Adrenal gland (tissue), 12 donors: ENCODE results near the gene PNPLA2. TPM values are rescaled to one million over a fixed set of nuclear protein-coding genes. Genes with fewer than 3 reads are reported as not detected.

Experiments
- DNase-seq, 7 donors: peaks; one replicate each; pipeline ENCODE4 v3.0.0-alpha.2; 2019 to 2020
- H3K27ac ChIP-seq, 5 donors: fragments of 200-600 bp; sonication (generic) in 4 of 5; 1 replicate in 3 of 5; 2 replicates in 2 of 5; pipeline versions ENCODE4 v1.5.1 to v1.8.0; 2016 to 2020; ENCODE audit warnings: mild to moderate bottlenecking in 1 of 5
- H3K27me3 ChIP-seq: fragments of 200-600 bp; 2 replicates; pipeline ENCODE4 v1.8.0; 2021
- H3K36me3 ChIP-seq, 2 donors: fragments of 200-600 bp; replicated peaks in 1 of 2; 1 replicate in 1 of 2; 2 replicates in 1 of 2; pipeline versions ENCODE4 v1.5.1 to v1.8.0; 2018 to 2022
- H3K4me1 ChIP-seq, 2 donors: fragments of 200-600 bp; replicated peaks in 1 of 2; 1 replicate in 1 of 2; 2 replicates in 1 of 2; pipeline versions ENCODE4 v1.5.1 to v1.8.0; 2018 to 2021
- H3K4me3 ChIP-seq, 4 donors: fragments of 200-600 bp; sonication (generic) in 3 of 4; one replicate each; pipeline ENCODE4 v1.5.1; 2016 to 2018
- H3K9me3 ChIP-seq, 3 donors: fragments of 200-600 bp; sonication (generic) in 1 of 3; replicated peaks in 1 of 3; 1 replicate in 2 of 3; 2 replicates in 1 of 3; pipeline versions ENCODE4 v1.5.1 to v1.8.0; 2016 to 2021
- POLR2A ChIP-seq, 2 donors: fragments of 450-650 bp; IDR thresholded peaks; one replicate each; pipeline ENCODE4 v1.6.1; 2017; ENCODE audit warnings: antibody characterized with exemption in 2 of 2, mild to moderate bottlenecking in 2 of 2, moderate library complexity in 1 of 2
- WGBS, 4 donors: extraction: QIAGEN DNeasy Blood & Tissue Kit in 2 of 4; methylation state at CpG; one replicate each; pipeline versions ENCODE4 v1.1.5 to v1.1.7; 2013 to 2017; 5-methylcytosine and 5-hydroxymethylcytosine counted together
- intact Hi-C, 2 donors: fragments of 100-400 bp; cut with DNase I; formaldehyde crosslinking; loops; one replicate each; pipeline versions ENCODE4 v1.14.1 to v1.15.0; 2022 to 2023
- polyA plus RNA-seq, 3 donors: library from polyadenylated mRNA; stranded (reverse); fragments of 200-250 nt in 2 of 3; fragments of 350-450 nt in 1 of 3; fragmentation: Illumina TruSeq in 1 of 3; extraction: RNeasy Lipid Tissue Mini Kit (QIAGEN cat#74804) in 1 of 3; gene quantifications; one replicate each; pipeline ENCODE4 v1.2.3, GENCODE V29; 2013 to 2014
- total RNA-seq, 9 donors: library from RNA; depleted of rRNA in 4 of 9; stranded (reverse); fragments of >200 nt in 4 of 9; fragments of 120-200 nt in 1 of 9; fragmentation: NEBNext Ultra II Directional in 1 of 9; extraction: Animal tissue kit (Norgen Biotek cat#: 25700) in 1 of 9; gene quantifications; one replicate each; pipeline versions ENCODE4 v1.1.0 to v1.2.4, GENCODE V29; 2013 to 2023
- TF ChIP-seq, protein P1 (sequence below), 6 experiments: fragments of 450-650 bp in 4 of 6; fragments of 200-600 bp in 2 of 6; sonication (generic) in 1 of 6; IDR thresholded peaks; 1 replicate in 5 of 6; 2 replicates in 1 of 6; pipeline versions ENCODE4 v1.5.1 to v1.8.0; 2016 to 2021; ENCODE audit warnings: antibody characterized with exemption in 6 of 6, mild to moderate bottlenecking in 2 of 6, moderate library complexity in 1 of 6
- donor health status: healthy with polysubstance abuse.
- donor health status: Bipolar disorder and iron deficiency.
- donor health status: DM: yes; HTN: yes; CAD: no.
- donor health status: DM: no; HTN: no; CAD: no.
- donor health status: DM: no; HTN: no; CAD: no.
- donor health status: DM: yes; HTN: yes; CAD: no.

The PNPLA2 gene
- total and polyA plus RNA-seq, 12 donors: 24.1 to 403 (median 124) TPM

DNA sequence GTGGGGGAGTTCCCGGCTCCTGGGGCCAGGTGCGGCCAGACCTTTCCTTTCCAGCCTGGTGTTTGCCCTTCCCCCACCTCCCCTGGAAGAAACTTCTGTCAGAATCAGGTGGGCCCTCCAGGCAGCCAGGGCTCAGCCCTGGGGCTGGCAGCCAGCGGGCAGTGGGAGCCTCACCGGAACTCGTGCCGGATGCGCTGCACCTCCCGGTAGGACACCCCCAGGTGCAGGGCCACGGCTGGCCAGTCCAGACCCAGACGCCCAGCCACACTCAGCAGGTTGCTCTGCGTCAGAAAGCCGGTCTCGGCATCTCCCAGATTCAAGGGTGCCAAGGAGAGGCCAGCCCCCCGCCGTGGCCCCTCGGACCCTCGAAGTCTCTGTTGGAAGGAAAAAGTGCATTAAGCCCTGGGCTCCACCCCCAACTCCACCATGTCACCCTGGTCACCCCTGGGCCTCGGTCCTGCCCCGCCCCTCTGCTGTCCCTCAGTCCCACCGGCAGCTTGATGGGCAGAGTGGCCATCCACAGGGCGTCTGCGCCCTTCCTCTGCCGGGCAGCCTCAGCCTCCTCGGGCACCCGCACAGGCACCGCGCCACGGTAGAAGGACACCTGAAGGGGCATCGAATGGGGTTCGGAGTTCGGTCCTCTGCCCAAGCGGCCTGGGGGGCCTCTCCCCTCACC is 18.9 kb upstream of the PNPLA2 start:
- H3K27ac ChIP-seq: no peak overlapping the region
- 92 to 95% (median 93%) methylated on average over 17 to 32 of the region's 32 CpGs for WGBS, 4 donors
- intact Hi-C loops: no loop called here

GRCh38 chr11:800473-800872 is 18.2 kb upstream of the PNPLA2 start:
- H3K36me3 ChIP-seq: peaks cover 0 to 42% of the 10 kb centered on the region in 2 donors
- intact Hi-C loops: no loop called here
- no peak overlapping the region for H3K27ac ChIP-seq
- H3K9me3 ChIP-seq: no peaks in the 10 kb centered on the region
- DNase-seq: no peak
- peaks cover 24 to 32% of the 10 kb centered on the region in 2 donors for H3K4me1 ChIP-seq
- TF ChIP-seq, protein P1, sequence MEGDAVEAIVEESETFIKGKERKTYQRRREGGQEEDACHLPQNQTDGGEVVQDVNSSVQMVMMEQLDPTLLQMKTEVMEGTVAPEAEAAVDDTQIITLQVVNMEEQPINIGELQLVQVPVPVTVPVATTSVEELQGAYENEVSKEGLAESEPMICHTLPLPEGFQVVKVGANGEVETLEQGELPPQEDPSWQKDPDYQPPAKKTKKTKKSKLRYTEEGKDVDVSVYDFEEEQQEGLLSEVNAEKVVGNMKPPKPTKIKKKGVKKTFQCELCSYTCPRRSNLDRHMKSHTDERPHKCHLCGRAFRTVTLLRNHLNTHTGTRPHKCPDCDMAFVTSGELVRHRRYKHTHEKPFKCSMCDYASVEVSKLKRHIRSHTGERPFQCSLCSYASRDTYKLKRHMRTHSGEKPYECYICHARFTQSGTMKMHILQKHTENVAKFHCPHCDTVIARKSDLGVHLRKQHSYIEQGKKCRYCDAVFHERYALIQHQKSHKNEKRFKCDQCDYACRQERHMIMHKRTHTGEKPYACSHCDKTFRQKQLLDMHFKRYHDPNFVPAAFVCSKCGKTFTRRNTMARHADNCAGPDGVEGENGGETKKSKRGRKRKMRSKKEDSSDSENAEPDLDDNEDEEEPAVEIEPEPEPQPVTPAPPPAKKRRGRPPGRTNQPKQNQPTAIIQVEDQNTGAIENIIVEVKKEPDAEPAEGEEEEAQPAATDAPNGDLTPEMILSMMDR (IDR thresholded peaks at IDR 0.05): no peak
- no peak for TF ChIP-seq POLR2A (IDR thresholded peaks at IDR 0.05)
- WGBS, 4 donors: 87 to 95% (median 91%) methylated on average over 9 to 30 of the region's 30 CpGs
- H3K4me3 ChIP-seq: no peak overlapping the region
- no peaks in the 10 kb centered on the region for H3K27me3 ChIP-seq

More for the DNA sequence above, 18.9 kb upstream of the PNPLA2 start:
- Histone ChIP-seq H3K27me3 (no peaks in the 10 kb centered on the region), H3K9me3 (no peaks in the 10 kb centered on the region), H3K4me1 (peaks cover 25 to 34% of the 10 kb centered on the region in 2 donors), H3K4me3 (no peak overlapping the region), H3K36me3 (peaks cover 0 to 42% of the 10 kb centered on the region in 2 donors)
- TF ChIP-seq, protein P1 (IDR thresholded peaks at IDR 0.05): no peak
- TF ChIP-seq POLR2A (IDR thresholded peaks at IDR 0.05): no peak
- no peak for DNase-seq

- no peak for TF ChIP-seq POLR2A (IDR thresholded peaks at IDR 0.05)
- TF ChIP-seq, protein P1 (IDR thresholded peaks at IDR 0.05): no peak
- H3K4me1 ChIP-seq: peaks cover 19 to 29% of the 10 kb centered on the region in 2 donors
These were observed 17.5 kb upstream of the PNPLA2 start for GRCh38 chr11:801097-801780.

DNA sequence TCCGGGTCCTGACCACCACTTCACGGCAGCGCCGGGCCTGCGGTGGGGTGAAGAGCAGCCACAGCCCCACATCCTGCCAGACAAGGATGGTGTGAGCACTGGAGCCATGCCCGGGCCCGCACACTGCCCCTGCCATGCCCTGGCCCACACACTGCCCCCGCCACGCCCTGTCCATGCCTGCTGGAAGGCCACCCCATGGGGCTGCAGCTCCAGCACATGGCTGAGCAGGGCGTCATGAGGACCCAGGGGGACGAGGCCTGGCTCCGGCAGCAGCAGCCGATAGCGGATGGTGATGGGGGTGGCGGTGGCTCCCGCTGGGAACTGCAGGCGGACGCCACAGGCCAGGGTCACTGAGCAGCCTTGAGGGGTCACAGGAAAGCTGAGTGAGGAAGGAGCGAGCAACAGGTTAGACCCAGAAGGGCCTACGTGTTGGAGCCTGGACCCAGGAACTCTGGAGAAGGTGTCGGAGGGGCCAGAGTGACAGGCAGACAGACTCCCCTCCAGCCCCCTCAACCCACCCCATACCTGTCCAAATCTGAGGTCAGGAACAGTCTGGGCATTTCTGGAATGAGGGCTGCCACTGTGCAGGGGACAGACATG is 16.6 kb upstream of the PNPLA2 start:
- DNase-seq: no peak
- no peak overlapping the region for H3K4me3 ChIP-seq
- peaks cover 0 to 42% of the 10 kb centered on the region in 2 donors for H3K36me3 ChIP-seq
- no peaks in the 10 kb centered on the region for H3K9me3 ChIP-seq
- no peak overlapping the region for H3K27ac ChIP-seq
- 94 to 98% (median 95%) methylated on average over 11 to 21 of the region's 21 CpGs for WGBS, 4 donors
- TF ChIP-seq POLR2A (IDR thresholded peaks at IDR 0.05): no peak
- TF ChIP-seq, protein P1 (IDR thresholded peaks at IDR 0.05): no peak
- intact Hi-C loops: no loop called here
- peaks cover 11 to 20% of the 10 kb centered on the region in 2 donors for H3K4me1 ChIP-seq
- no peaks in the 10 kb centered on the region for H3K27me3 ChIP-seq

More at GRCh38 chr11:801097-801780, 17.5 kb upstream of the PNPLA2 start:
- WGBS, 4 donors: 80 to 90% (median 90%) methylated on average over 9 to 20 of the region's 20 CpGs
- DNase-seq: no peak
- no peak overlapping the region for H3K4me3 ChIP-seq
- no peaks in the 10 kb centered on the region for H3K9me3 ChIP-seq
- no peaks in the 10 kb centered on the region for H3K27me3 ChIP-seq
- H3K36me3 ChIP-seq: peaks cover 0 to 42% of the 10 kb centered on the region in 2 donors
- intact Hi-C loops: no loop called here
- no peak overlapping the region for H3K27ac ChIP-seq
